ENCODE results near the gene TTC28. TPM values are rescaled to one million over a fixed set of nuclear protein-coding genes. Genes with fewer than 3 reads are reported as not detected.

Gene TTC28
- total and polyA plus RNA-seq, 10 of the 15 experiments (the other 5 are each of a cell fraction or from before 2014, with no cell fraction given) = 0.15 to 8.4 (median 1.4) TPM

GRCh38 chr22:28237112-28237511, 442.5 kb downstream of the TTC28 start (continued):
- no peak for TF ChIP-seq CUX1 (IDR thresholded peaks at IDR 0.05; ENCODE audit: insufficient replicate concordance, low read depth, low read length)
- no peak for TF ChIP-seq ZNF217 (IDR thresholded peaks at IDR 0.05)
- no peak for TF ChIP-seq NKRF (conservative IDR thresholded peaks at IDR 0.05)
- TF ChIP-seq PBX3 (IDR thresholded peaks at IDR 0.05; ENCODE audit: insufficient replicate concordance, low read depth, low read length) = no peak
- TF ChIP-seq CHD2 (IDR thresholded peaks at IDR 0.05; ENCODE audit: borderline replicate concordance, low read depth, low read length) = no peak

All from GM12878 (cell line).